HG02678 (cell line): ENCODE results near the gene SPATA33.

ENCODE experiments used
- ATAC-seq: cut with Tn5 transposase; IDR thresholded peaks from one replicate; pipeline ENCODE4 v1.9.1; 2021; ENCODE audit warnings: mild to moderate bottlenecking, moderate library complexity; ENCODE audit not compliant: unreplicated experiment

SPATA33 gene

GRCh38 chr16:89706518-89707260, 49.1 kb downstream of the SPATA33 start:
- ATAC-seq: no peak

GRCh38 chr16:89707695-89708094, 50.1 kb downstream of the SPATA33 start:
- ATAC-seq: no peak

- ATAC-seq: no peak
Measured at GRCh38 chr16:89708481-89708931, 50.9 kb downstream of the SPATA33 start.

- ATAC-seq: no peak
Measured at GRCh38 chr16:89709166-89709565, 51.5 kb downstream of the SPATA33 start.

- no peak for ATAC-seq
Measured at GRCh38 chr16:89709716-89710432, 52.2 kb downstream of the SPATA33 start.

- no peak for ATAC-seq
Measured at GRCh38 chr16:89710709-89711564, 53.3 kb downstream of the SPATA33 start.

- peak; percentile 47 for ATAC-seq
Measured at GRCh38 chr16:89711601-89712273, 54.1 kb downstream of the SPATA33 start.

GRCh38 chr16:89712274-89712781, 54.7 kb downstream of the SPATA33 start:
- no peak for ATAC-seq

- ATAC-seq: no peak
Measured at GRCh38 chr16:89716493-89716892, 58.9 kb downstream of the SPATA33 start.

- ATAC-seq: no peak
Measured at GRCh38 chr16:89716916-89717687, 59.5 kb downstream of the SPATA33 start.

- ATAC-seq: no peak
Measured at GRCh38 chr16:89717688-89718505, 60.3 kb downstream of the SPATA33 start.
